Adrenal gland (tissue), 5 donors: ENCODE data around the gene SNTB2.

Source experiments
- POLR2A ChIP-seq, 2 donors: fragments of 450-650 bp; IDR thresholded peaks; one replicate each; pipeline ENCODE4 v1.6.1; 2017; ENCODE audit warnings: antibody characterized with exemption in 2 of 2, mild to moderate bottlenecking in 2 of 2, moderate library complexity in 1 of 2
- TF ChIP-seq, protein P1 (sequence below), 6 experiments: fragments of 450-650 bp in 4 of 6; fragments of 200-600 bp in 2 of 6; sonication (generic) in 1 of 6; IDR thresholded peaks; 1 replicate in 5 of 6; 2 replicates in 1 of 6; pipeline versions ENCODE4 v1.5.1 to v1.8.0; 2016 to 2021; ENCODE audit warnings: antibody characterized with exemption in 6 of 6, mild to moderate bottlenecking in 2 of 6, moderate library complexity in 1 of 6
- donor health status: DM: no; HTN: no; CAD: no.

DNA sequence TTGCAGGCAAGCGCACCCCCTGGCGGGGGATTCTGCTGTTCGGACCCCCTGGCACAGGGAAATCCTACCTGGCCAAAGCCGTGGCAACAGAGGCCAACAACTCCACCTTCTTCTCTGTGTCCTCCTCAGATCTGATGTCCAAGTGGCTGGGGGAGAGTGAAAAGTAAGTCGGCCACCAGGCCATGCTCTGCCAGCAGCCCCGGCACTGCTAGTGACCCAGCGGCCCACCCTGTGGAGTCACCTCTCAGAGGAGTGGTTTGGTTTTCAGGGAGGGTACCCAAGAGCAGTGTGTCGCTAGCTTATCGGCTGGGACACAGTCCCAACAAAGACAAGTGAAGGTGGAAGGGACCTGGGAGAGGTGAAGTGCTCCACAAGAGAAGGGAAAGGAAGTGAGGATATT lies 132.4 kb downstream of the SNTB2 start:
- TF ChIP-seq, protein P1, sequence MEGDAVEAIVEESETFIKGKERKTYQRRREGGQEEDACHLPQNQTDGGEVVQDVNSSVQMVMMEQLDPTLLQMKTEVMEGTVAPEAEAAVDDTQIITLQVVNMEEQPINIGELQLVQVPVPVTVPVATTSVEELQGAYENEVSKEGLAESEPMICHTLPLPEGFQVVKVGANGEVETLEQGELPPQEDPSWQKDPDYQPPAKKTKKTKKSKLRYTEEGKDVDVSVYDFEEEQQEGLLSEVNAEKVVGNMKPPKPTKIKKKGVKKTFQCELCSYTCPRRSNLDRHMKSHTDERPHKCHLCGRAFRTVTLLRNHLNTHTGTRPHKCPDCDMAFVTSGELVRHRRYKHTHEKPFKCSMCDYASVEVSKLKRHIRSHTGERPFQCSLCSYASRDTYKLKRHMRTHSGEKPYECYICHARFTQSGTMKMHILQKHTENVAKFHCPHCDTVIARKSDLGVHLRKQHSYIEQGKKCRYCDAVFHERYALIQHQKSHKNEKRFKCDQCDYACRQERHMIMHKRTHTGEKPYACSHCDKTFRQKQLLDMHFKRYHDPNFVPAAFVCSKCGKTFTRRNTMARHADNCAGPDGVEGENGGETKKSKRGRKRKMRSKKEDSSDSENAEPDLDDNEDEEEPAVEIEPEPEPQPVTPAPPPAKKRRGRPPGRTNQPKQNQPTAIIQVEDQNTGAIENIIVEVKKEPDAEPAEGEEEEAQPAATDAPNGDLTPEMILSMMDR (IDR thresholded peaks at IDR 0.05), result no peak
- no peak for TF ChIP-seq POLR2A (IDR thresholded peaks at IDR 0.05)
